ENCODE measurements around the gene UNKL.

DNA sequence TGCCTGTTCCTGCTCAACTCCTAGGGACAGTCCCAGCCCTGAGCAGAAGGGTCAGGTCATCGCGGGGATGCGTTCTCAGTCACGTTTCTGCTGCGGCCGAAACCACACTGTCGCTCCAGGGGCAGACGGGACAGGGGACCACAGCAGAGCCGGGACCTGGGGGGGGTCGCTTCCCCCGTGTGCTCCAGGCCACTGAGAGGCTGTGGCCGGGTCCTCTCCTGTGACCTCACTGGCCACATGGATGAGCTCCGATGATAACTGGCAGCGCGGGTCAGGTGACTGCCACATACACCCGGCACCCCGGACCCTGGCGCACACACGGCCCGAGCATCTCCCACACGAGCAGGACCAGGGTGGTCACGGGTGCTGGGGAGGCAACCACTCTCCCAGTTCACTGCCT lies 50.0 kb downstream of the UNKL start:
- TF ChIP-seq, protein P1, sequence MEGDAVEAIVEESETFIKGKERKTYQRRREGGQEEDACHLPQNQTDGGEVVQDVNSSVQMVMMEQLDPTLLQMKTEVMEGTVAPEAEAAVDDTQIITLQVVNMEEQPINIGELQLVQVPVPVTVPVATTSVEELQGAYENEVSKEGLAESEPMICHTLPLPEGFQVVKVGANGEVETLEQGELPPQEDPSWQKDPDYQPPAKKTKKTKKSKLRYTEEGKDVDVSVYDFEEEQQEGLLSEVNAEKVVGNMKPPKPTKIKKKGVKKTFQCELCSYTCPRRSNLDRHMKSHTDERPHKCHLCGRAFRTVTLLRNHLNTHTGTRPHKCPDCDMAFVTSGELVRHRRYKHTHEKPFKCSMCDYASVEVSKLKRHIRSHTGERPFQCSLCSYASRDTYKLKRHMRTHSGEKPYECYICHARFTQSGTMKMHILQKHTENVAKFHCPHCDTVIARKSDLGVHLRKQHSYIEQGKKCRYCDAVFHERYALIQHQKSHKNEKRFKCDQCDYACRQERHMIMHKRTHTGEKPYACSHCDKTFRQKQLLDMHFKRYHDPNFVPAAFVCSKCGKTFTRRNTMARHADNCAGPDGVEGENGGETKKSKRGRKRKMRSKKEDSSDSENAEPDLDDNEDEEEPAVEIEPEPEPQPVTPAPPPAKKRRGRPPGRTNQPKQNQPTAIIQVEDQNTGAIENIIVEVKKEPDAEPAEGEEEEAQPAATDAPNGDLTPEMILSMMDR (IDR thresholded peaks at IDR 0.05; ENCODE audit: control extremely low read depth in 1 of 3, insufficient read depth in 1 of 3, low read depth in 1 of 3, low read length in 3 of 3) = no peak
- no peak for TF ChIP-seq SAP30 (IDR thresholded peaks at IDR 0.05; ENCODE audit: insufficient read depth, insufficient replicate concordance, low read length)
- TF ChIP-seq SP1 (IDR thresholded peaks at IDR 0.05; ENCODE audit: low read depth, low read length) = no peak
- no peak for TF ChIP-seq BCL11A (IDR thresholded peaks at IDR 0.05; ENCODE audit: low read depth in 2 of 2, low read length in 2 of 2)
- TF ChIP-seq POLR2AphosphoS5 (IDR thresholded peaks at IDR 0.05; ENCODE audit: low read depth, low read length) = no peak
- no peak for TF ChIP-seq ASH2L (IDR thresholded peaks at IDR 0.05; ENCODE audit: low read length)
- TF ChIP-seq, protein P2, sequence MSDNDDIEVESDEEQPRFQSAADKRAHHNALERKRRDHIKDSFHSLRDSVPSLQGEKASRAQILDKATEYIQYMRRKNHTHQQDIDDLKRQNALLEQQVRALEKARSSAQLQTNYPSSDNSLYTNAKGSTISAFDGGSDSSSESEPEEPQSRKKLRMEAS (IDR thresholded peaks at IDR 0.05) = no peak
- TF ChIP-seq, protein P3, sequence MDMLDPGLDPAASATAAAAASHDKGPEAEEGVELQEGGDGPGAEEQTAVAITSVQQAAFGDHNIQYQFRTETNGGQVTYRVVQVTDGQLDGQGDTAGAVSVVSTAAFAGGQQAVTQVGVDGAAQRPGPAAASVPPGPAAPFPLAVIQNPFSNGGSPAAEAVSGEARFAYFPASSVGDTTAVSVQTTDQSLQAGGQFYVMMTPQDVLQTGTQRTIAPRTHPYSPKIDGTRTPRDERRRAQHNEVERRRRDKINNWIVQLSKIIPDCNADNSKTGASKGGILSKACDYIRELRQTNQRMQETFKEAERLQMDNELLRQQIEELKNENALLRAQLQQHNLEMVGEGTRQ (IDR thresholded peaks at IDR 0.05; ENCODE audit: low read length) = no peak
